ENCODE measurements around the gene FADS1. TPM values are rescaled to one million over a fixed set of nuclear protein-coding genes. Genes with fewer than 3 reads are reported as not detected.

The FADS1 gene
- total and polyA plus RNA-seq, 2 of the 13 experiments (the other 11 are each of a cell fraction or from before 2014, with no cell fraction given), result 91.8 to 108 TPM

GRCh38 chr11:61827571-61828378, 11.0 kb upstream of the FADS1 start, which contains the start of gene FADS2 (continued):
- TF ChIP-seq ZNF580 (CRISPR knock-in tag; IDR thresholded peaks at IDR 0.05; ENCODE audit: borderline replicate concordance, low read depth) (peak; percentile 59; the same call in 1 of the 2 replicates), ZNF17 (CRISPR knock-in tag; IDR thresholded peaks at IDR 0.05) (0 out of 2 replicates have a peak, but pooled peaks have one; percentile 34), ZBTB26 (CRISPR knock-in tag; IDR thresholded peaks at IDR 0.05; ENCODE audit: borderline replicate concordance) (0 out of 2 replicates have a peak, but pooled peaks have one; percentile 21), SRF (IDR thresholded peaks at IDR 0.05; ENCODE audit: low read depth, low read length) (no peak), MAX (IDR thresholded peaks at IDR 0.05) (peak; percentile 77), ZHX1 (CRISPR knock-in tag; IDR thresholded peaks at IDR 0.05; ENCODE audit: low read depth) (peak; percentile 73), PITX1 (CRISPR knock-in tag; IDR thresholded peaks at IDR 0.05) (peak; percentile 6; the same call in 1 of the 2 replicates), CC2D1A (CRISPR knock-in tag; IDR thresholded peaks at IDR 0.05) (no peak), NONO (IDR thresholded peaks at IDR 0.05) (no peak), NONO (CRISPR knock-in tag; conservative IDR thresholded peaks at IDR 0.05) (peak; percentile 71), DRAP1 (CRISPR knock-in tag; IDR thresholded peaks at IDR 0.05) (peak; percentile 52; the same call in 1 of the 2 replicates), TMF1 (CRISPR knock-in tag; IDR thresholded peaks at IDR 0.05; ENCODE audit: low read depth) (peak; percentile 63; the same call in 1 of the 2 replicates), ZBTB49 (CRISPR knock-in tag; IDR thresholded peaks at IDR 0.05; ENCODE audit: borderline replicate concordance) (no peak), ZMYM2 (CRISPR knock-in tag; IDR thresholded peaks at IDR 0.05) (0 out of 2 replicates have a peak, but pooled peaks have one; percentile 29), SOX6 (IDR thresholded peaks at IDR 0.05) (no peak), SOX6 (CRISPR knock-in tag; IDR thresholded peaks at IDR 0.05) (peak; percentile 46), CHD2 (IDR thresholded peaks at IDR 0.05; ENCODE audit: low read depth, low read length) (no peak), ZNF607 (CRISPR knock-in tag; IDR thresholded peaks at IDR 0.05; ENCODE audit: borderline replicate concordance) (0 out of 2 replicates have a peak, but pooled peaks have one; percentile 11), HIVEP1 (CRISPR knock-in tag; IDR thresholded peaks at IDR 0.05) (peak; percentile 45; the same call in 1 of the 2 replicates), FOXO1 (CRISPR knock-in tag; IDR thresholded peaks at IDR 0.05) (no peak), ZNF878 (CRISPR knock-in tag; IDR thresholded peaks at IDR 0.05) (0 out of 2 replicates have a peak, but pooled peaks have one; percentile 31), NRL (CRISPR knock-in tag; IDR thresholded peaks at IDR 0.05; ENCODE audit: borderline replicate concordance) (no peak)

Measured in HepG2 (cell line).